Astrocyte (in vitro differentiated cells and primary cell): Measurements from ENCODE around the gene SRRT. TPM values are rescaled to one million over a fixed set of nuclear protein-coding genes. Genes with fewer than 3 reads are reported as not detected.

Experiments used
- DNase-seq: peaks from one replicate; pipeline ENCODE4 v3.0.0-alpha.2; 2010; ENCODE audit warnings: low read depth
- FAIRE-seq: peaks from 2 replicates; lab custom pipeline; 2011; peaks lifted over from hg19 to GRCh38; lab: Jason Lieb, UNC
- H2AFZ ChIP-seq: 2 replicates; pipeline ENCODE4 v1.6.0; 2012; ENCODE audit warnings: low read depth, low read length, inconsistent platforms
- H3K27ac ChIP-seq: 2 replicates; pipeline ENCODE4 v1.5.1; 2011; ENCODE audit warnings: low read depth, low read length, inconsistent platforms
- H3K27me3 ChIP-seq: 2 replicates; pipeline ENCODE4 v1.6.0; 2011; ENCODE audit warnings: low read length, inconsistent platforms; ENCODE audit not compliant: insufficient read depth
- H3K36me3 ChIP-seq: 2 replicates; pipeline ENCODE4 v1.5.1; 2011; ENCODE audit warnings: low read length, inconsistent platforms; ENCODE audit not compliant: insufficient read depth
- H3K4me1 ChIP-seq: 2 replicates; pipeline ENCODE4 v1.5.1; 2011; ENCODE audit warnings: low read length, inconsistent platforms; ENCODE audit not compliant: insufficient read depth
- H3K4me2 ChIP-seq: 2 replicates; pipeline ENCODE4 v1.6.0; 2012; ENCODE audit warnings: low read length, inconsistent platforms
- H3K4me3 ChIP-seq: 2 replicates; pipeline ENCODE4 v1.5.1; 2011; ENCODE audit warnings: low read depth, mild to moderate bottlenecking, low read length, inconsistent platforms; ENCODE audit not compliant: insufficient read depth
- H3K79me2 ChIP-seq: 2 replicates; pipeline ENCODE4 v1.6.0; 2012; ENCODE audit warnings: mild to moderate bottlenecking, low read length, inconsistent platforms; ENCODE audit not compliant: insufficient read depth
- H3K9ac ChIP-seq: 2 replicates; pipeline ENCODE4 v1.6.0; 2012; ENCODE audit warnings: mild to moderate bottlenecking, low read length, inconsistent platforms
- H3K9me3 ChIP-seq: 2 replicates; pipeline ENCODE4 v1.5.1; 2012; ENCODE audit warnings: low read depth, mild to moderate bottlenecking, low read length, inconsistent platforms; ENCODE audit not compliant: insufficient read depth
- H4K20me1 ChIP-seq: 2 replicates; pipeline ENCODE4 v1.6.0; 2012; ENCODE audit warnings: low read length, inconsistent platforms; ENCODE audit not compliant: insufficient read depth
- H3K27ac Mint-ChIP-seq: one replicate; pipeline ENCODE4 v1.8.0; 2021; ENCODE audit warnings: mild to moderate bottlenecking, mixed read lengths; ENCODE audit not compliant: unreplicated experiment
- H3K27me3 Mint-ChIP-seq: one replicate; pipeline ENCODE4 v1.8.0; 2021; ENCODE audit warnings: low read depth, mixed read lengths; ENCODE audit not compliant: unreplicated experiment
- H3K36me3 Mint-ChIP-seq: one replicate; pipeline ENCODE4 v1.8.0; 2021; ENCODE audit warnings: low read depth, mixed read lengths; ENCODE audit not compliant: unreplicated experiment
- H3K4me1 Mint-ChIP-seq: one replicate; pipeline ENCODE4 v1.8.0; 2021; ENCODE audit warnings: low read depth, mixed read lengths; ENCODE audit not compliant: unreplicated experiment
- H3K4me3 Mint-ChIP-seq: one replicate; pipeline ENCODE4 v1.8.0; 2021; ENCODE audit warnings: mild to moderate bottlenecking, moderate library complexity, mixed read lengths; ENCODE audit not compliant: unreplicated experiment
- H3K9me3 Mint-ChIP-seq: one replicate; pipeline ENCODE4 v1.8.0; 2021; ENCODE audit warnings: mild to moderate bottlenecking, mixed read lengths; ENCODE audit not compliant: unreplicated experiment
- CTCF ChIP-seq: IDR thresholded peaks from 2 replicates; pipeline ENCODE4 v1.5.1; 2011; ENCODE audit warnings: low read depth, mild to moderate bottlenecking, inconsistent platforms, low read length, moderate library complexity; ENCODE audit not compliant: insufficient read depth
- EZH2 ChIP-seq: IDR thresholded peaks from 2 replicates; pipeline ENCODE4 v1.6.1; 2012; ENCODE audit warnings: mild to moderate bottlenecking, low read length, inconsistent platforms; ENCODE audit not compliant: insufficient read depth
- total RNA-seq: library from RNA; stranded (reverse); gene quantifications from 2 replicates; pipeline ENCODE4 v1.2.1, GENCODE V29; 2021

Gene SRRT
- total RNA-seq, 1 donor from 2014 or later, result 118 TPM

- Mint-ChIP-seq H3K27ac (no peak overlapping the region), H3K9me3 (no peaks in the 10 kb centered on the region), H3K36me3 (peaks cover 28% of the 10 kb centered on the region), H3K4me3 (no peak overlapping the region), H3K4me1 (peaks cover 2% of the 10 kb centered on the region), H3K27me3 (no peaks in the 10 kb centered on the region)
- Histone ChIP-seq H3K27ac (no peak overlapping the region), H3K4me2 (no peak overlapping the region), H4K20me1 (peaks cover under 1% of the 10 kb centered on the region), H3K4me1 (peaks cover 36% of the 10 kb centered on the region), H3K36me3 (peaks cover 5% of the 10 kb centered on the region), H3K79me2 (peaks cover 28% of the 10 kb centered on the region), H3K4me3 (no peak overlapping the region), H2AFZ (no peak overlapping the region), H3K27me3 (no peaks in the 10 kb centered on the region), H3K9me3 (no peaks in the 10 kb centered on the region), H3K9ac (no peak overlapping the region)
- DNase-seq, result no peak
- no peak for FAIRE-seq
- TF ChIP-seq CTCF, result no peak
- no peak for TF ChIP-seq EZH2
Observed at GRCh38 chr7:100864263-100864845, 10.5 kb upstream of the SRRT start.

GRCh38 chr7:100865372-100865911 lies 9.5 kb upstream of the SRRT start:
- FAIRE-seq (no peak), DNase-seq (peak; percentile 79)
- Mint-ChIP-seq H3K9me3 (no peaks in the 10 kb centered on the region), H3K27ac (no peak overlapping the region), H3K27me3 (no peaks in the 10 kb centered on the region), H3K4me3 (peak overlapping the region; percentile 40), H3K36me3 (peaks cover 20% of the 10 kb centered on the region), H3K4me1 (peaks cover 4% of the 10 kb centered on the region)
- Histone ChIP-seq H2AFZ (no peak overlapping the region), H3K27ac (peak overlapping the region; percentile 60), H3K9me3 (no peaks in the 10 kb centered on the region), H4K20me1 (peaks cover 4% of the 10 kb centered on the region), H3K4me1 (peaks cover 36% of the 10 kb centered on the region), H3K4me3 (no peak overlapping the region), H3K9ac (peak overlapping the region; percentile 29), H3K36me3 (peaks cover 4% of the 10 kb centered on the region), H3K79me2 (peaks cover 37% of the 10 kb centered on the region), H3K27me3 (no peaks in the 10 kb centered on the region), H3K4me2 (peak overlapping the region; percentile 48)
- no peak for TF ChIP-seq EZH2

GRCh38 chr7:100865938-100866728 lies 8.8 kb upstream of the SRRT start:
- Histone ChIP-seq H3K4me3 (peak overlapping the region; percentile 85), H3K4me2 (peak overlapping the region; percentile 97), H3K79me2 (peaks cover 44% of the 10 kb centered on the region), H3K27me3 (no peaks in the 10 kb centered on the region), H2AFZ (no peak overlapping the region), H3K9me3 (no peaks in the 10 kb centered on the region), H4K20me1 (peaks cover 9% of the 10 kb centered on the region), H3K9ac (peak overlapping the region; percentile 98), H3K27ac (peak overlapping the region; percentile 95), H3K4me1 (peaks cover 36% of the 10 kb centered on the region), H3K36me3 (peaks cover 7% of the 10 kb centered on the region)
- Mint-ChIP-seq H3K4me1 (peaks cover 7% of the 10 kb centered on the region), H3K9me3 (no peaks in the 10 kb centered on the region), H3K4me3 (no peak overlapping the region), H3K27me3 (no peaks in the 10 kb centered on the region), H3K36me3 (peaks cover 20% of the 10 kb centered on the region), H3K27ac (no peak overlapping the region)
- TF ChIP-seq EZH2 (no peak), CTCF (no peak)
- FAIRE-seq (no peak), DNase-seq (no peak)
